ENCODE data around the gene PRPF6.

PRPF6 gene

GRCh38 chr20:64035066-64035932, 54.4 kb downstream of the PRPF6 start:
- H3K4me3 ChIP-seq (ENCODE audit: low read depth, low read length), result no peak overlapping the region
- TF ChIP-seq CTCF (IDR thresholded peaks at IDR 0.05; ENCODE audit: low read depth, low read length, missing control alignments), result no peak
- DNase-seq (ENCODE audit: low read depth), result no peak

GRCh38 chr20:64035933-64036345, 55.0 kb downstream of the PRPF6 start, which contains the start of gene C20orf204:
C20orf204 (plus strand) TSS chr20:64036182; CDS start chr20:64036324, 142 bp downstream.
- DNase-seq (ENCODE audit: low read depth), result no peak
- no peak for TF ChIP-seq CTCF (IDR thresholded peaks at IDR 0.05; ENCODE audit: low read depth, low read length, missing control alignments)

GRCh38 chr20:64036346-64037198, 55.6 kb downstream of the PRPF6 start:
- DNase-seq (ENCODE audit: low read depth), result no peak
- no peak for TF ChIP-seq CTCF (IDR thresholded peaks at IDR 0.05; ENCODE audit: low read depth, low read length, missing control alignments)
- no peak overlapping the region for H3K4me3 ChIP-seq (ENCODE audit: low read depth, low read length)

More at GRCh38 chr20:64035933-64036345, 55.0 kb downstream of the PRPF6 start, which contains the start of gene C20orf204:
- H3K4me3 ChIP-seq (ENCODE audit: low read depth, low read length), result no peak within 1 kb of the TSS

- no peak overlapping the region for H3K4me3 ChIP-seq (ENCODE audit: low read depth, low read length)
- no peak for TF ChIP-seq CTCF (IDR thresholded peaks at IDR 0.05; ENCODE audit: low read depth, low read length, missing control alignments)
- no peak for DNase-seq (ENCODE audit: low read depth)
These were observed 56.2 kb downstream of the PRPF6 start for GRCh38 chr20:64037199-64037497.

- DNase-seq (ENCODE audit: low read depth), result no peak
- no peak for TF ChIP-seq CTCF (IDR thresholded peaks at IDR 0.05; ENCODE audit: low read depth, low read length, missing control alignments)
- peak overlapping the region; percentile 47 for H3K4me3 ChIP-seq (ENCODE audit: low read depth, low read length)
These were observed 56.7 kb downstream of the PRPF6 start for GRCh38 chr20:64037498-64038213.

GRCh38 chr20:64038224-64038564, 57.3 kb downstream of the PRPF6 start:
- no peak for TF ChIP-seq CTCF (IDR thresholded peaks at IDR 0.05; ENCODE audit: low read depth, low read length, missing control alignments)
- no peak for DNase-seq (ENCODE audit: low read depth)
- H3K4me3 ChIP-seq (ENCODE audit: low read depth, low read length), result peak overlapping the region; percentile 47

All from GM12864 (cell line).